ENCODE data around the gene OSBPL3. TPM values are rescaled to one million over a fixed set of nuclear protein-coding genes. Genes with fewer than 3 reads are reported as not detected.

OSBPL3 gene
- total RNA-seq, 4 donors from 2014 or later, result 1.2 to 9.0 (median 3.5) TPM

GRCh38 chr7:24848878-24849277, 131.1 kb downstream of the OSBPL3 start:
- Histone ChIP-seq H3K27me3 (no peaks in the 10 kb centered on the region), H3K9me3 (no peaks in the 10 kb centered on the region), H3K4me1 (no peaks in the 10 kb centered on the region), H3K36me3 (no peaks in the 10 kb centered on the region), H3K4me3 (no peak overlapping the region), H3K27ac (no peak overlapping the region)
- no peak for TF ChIP-seq CTCF (IDR thresholded peaks at IDR 0.05)
- no peak for TF ChIP-seq POLR2A (IDR thresholded peaks at IDR 0.05)
- no peak for DNase-seq
- intact Hi-C loops (cut with DNase I; ENCODE audit: low total_unique reads), result no loop called here

- TF ChIP-seq POLR2A (IDR thresholded peaks at IDR 0.05) (no peak), CTCF (IDR thresholded peaks at IDR 0.05) (no peak)
- H3K9me3 ChIP-seq, result no peaks in the 10 kb centered on the region
- intact Hi-C loops (cut with DNase I; ENCODE audit: low total_unique reads), result no loop called here
- H3K4me3 ChIP-seq, result no peak overlapping the region
- H3K36me3 ChIP-seq, result no peaks in the 10 kb centered on the region
- no peak overlapping the region for H3K27ac ChIP-seq
- no peak for DNase-seq
- H3K4me1 ChIP-seq, result no peaks in the 10 kb centered on the region
- no peaks in the 10 kb centered on the region for H3K27me3 ChIP-seq
Observed at GRCh38 chr7:24847754-24848153, 132.2 kb downstream of the OSBPL3 start.

- intact Hi-C loops (cut with DNase I; ENCODE audit: low total_unique reads), result no loop called here
- Histone ChIP-seq H3K36me3 (no peaks in the 10 kb centered on the region), H3K27ac (no peak overlapping the region), H3K9me3 (no peaks in the 10 kb centered on the region), H3K4me1 (no peaks in the 10 kb centered on the region), H3K27me3 (no peaks in the 10 kb centered on the region), H3K4me3 (no peak overlapping the region)
- TF ChIP-seq POLR2A (IDR thresholded peaks at IDR 0.05) (no peak), CTCF (IDR thresholded peaks at IDR 0.05) (no peak)
- DNase-seq, result no peak
Observed at GRCh38 chr7:24843821-24844434, 136.1 kb downstream of the OSBPL3 start.

- TF ChIP-seq POLR2A (IDR thresholded peaks at IDR 0.05), result no peak
- intact Hi-C loops (cut with DNase I; ENCODE audit: low total_unique reads), result no loop called here
- no peak overlapping the region for H3K27ac ChIP-seq
- H3K36me3 ChIP-seq, result no peaks in the 10 kb centered on the region
- H3K27me3 ChIP-seq, result no peaks in the 10 kb centered on the region
- H3K4me1 ChIP-seq, result no peaks in the 10 kb centered on the region
- DNase-seq, result no peak
- H3K4me3 ChIP-seq, result no peak overlapping the region
- H3K9me3 ChIP-seq, result no peaks in the 10 kb centered on the region
Observed at GRCh38 chr7:24842449-24843241, 137.3 kb downstream of the OSBPL3 start.

GRCh38 chr7:24842029-24842428, 137.9 kb downstream of the OSBPL3 start:
- Histone ChIP-seq H3K27me3 (no peaks in the 10 kb centered on the region), H3K4me3 (no peak overlapping the region), H3K4me1 (no peaks in the 10 kb centered on the region), H3K27ac (no peak overlapping the region), H3K36me3 (no peaks in the 10 kb centered on the region), H3K9me3 (no peaks in the 10 kb centered on the region)
- intact Hi-C loops (cut with DNase I; ENCODE audit: low total_unique reads), result no loop called here
- TF ChIP-seq POLR2A (IDR thresholded peaks at IDR 0.05) (no peak), CTCF (IDR thresholded peaks at IDR 0.05) (no peak)
- DNase-seq, result no peak

Measured in uterus (tissue), 4 donors.